SK-N-SH (cell line): ENCODE measurements around the gene ZNF837. TPM values are rescaled to one million over a fixed set of nuclear protein-coding genes. Genes with fewer than 3 reads are reported as not detected.

Experiments used
- CTCF ChIA-PET: fragments of 300-600, 350-600 bp; formaldehyde crosslinking; extraction: SDS; loops from one replicate; lab custom pipeline; 2021; lab: Yijun Ruan, JAX
- POLR2A ChIA-PET: fragments of 350-600 bp; sonication (Branson Sonifier 250); formaldehyde crosslinking; extraction: SDS; loops from one replicate; lab custom pipeline; 2020; ENCODE audit warnings: antibody characterized with exemption, inconsistent platforms; lab: Yijun Ruan, JAX
- DNase-seq: peaks from one replicate; pipeline ENCODE4 v3.0.0; 2012
- H2AFZ ChIP-seq: fragments of 200-600 bp; sonication (generic); 2 replicates; pipeline ENCODE4 v1.8.1; 2016; ENCODE audit warnings: antibody characterized with exemption, mild to moderate bottlenecking, low read depth
- H3F3A ChIP-seq: fragments of 200-600 bp; sonication (generic); replicated peaks from 2 replicates; pipeline ENCODE3; 2016; ENCODE audit warnings: antibody characterized with exemption, mild to moderate bottlenecking; ENCODE audit not compliant: insufficient read depth
- H3K27ac ChIP-seq, 2 experiments: fragments of 200-500 bp in 1 of 2; fragments of 200-600 bp in 1 of 2; sonication (Bioruptor generic) in 1 of 2; sonication (generic), shearing (Covaris generic) in 1 of 2; 2 replicates each; pipeline versions ENCODE4 v1.5.1 to v1.6.1; 2014 to 2016; ENCODE audit warnings: low read depth in 2 of 2, inconsistent platforms in 1 of 2, low read length in 1 of 2, mild to moderate bottlenecking in 1 of 2, mixed read lengths in 1 of 2
- H3K27me3 ChIP-seq: fragments of 200-600 bp; sonication (generic), shearing (Covaris generic); 2 replicates; pipeline ENCODE4 v1.6.1; 2016; ENCODE audit warnings: mixed run types; ENCODE audit not compliant: insufficient read depth
- H3K36me3 ChIP-seq, 2 experiments: fragments of 200-500 bp in 1 of 2; fragments of 200-600 bp in 1 of 2; sonication (Bioruptor generic) in 1 of 2; sonication (generic) in 1 of 2; replicated peaks in 1 of 2; 2 replicates each; pipeline versions ENCODE3 to v1.5.1; 2014 to 2016; ENCODE audit warnings: low read length in 1 of 2, mild to moderate bottlenecking in 1 of 2; ENCODE audit not compliant: insufficient read depth in 2 of 2, control insufficient read depth in 1 of 2
- H3K4me1 ChIP-seq, 2 experiments: fragments of 200-500 bp in 1 of 2; fragments of 200-600 bp in 1 of 2; sonication (Bioruptor generic) in 1 of 2; sonication (generic), shearing (Covaris generic) in 1 of 2; 2 replicates each; pipeline versions ENCODE4 v1.5.1 to v1.6.1; 2014 to 2016; ENCODE audit warnings: low read depth in 1 of 2, low read length in 1 of 2, mixed run types in 1 of 2; ENCODE audit not compliant: insufficient read depth in 2 of 2, control insufficient read depth in 1 of 2
- H3K4me2 ChIP-seq: fragments of 200-600 bp; sonication (generic), shearing (Covaris generic); 2 replicates; pipeline ENCODE4 v1.6.1; 2017; ENCODE audit warnings: mixed run types
- H3K4me3 ChIP-seq, 2 experiments: fragments of 200-500 bp in 1 of 2; fragments of 200-600 bp in 1 of 2; sonication (Bioruptor generic) in 1 of 2; sonication (generic), shearing (Covaris generic) in 1 of 2; 2 replicates each; pipeline versions ENCODE4 v1.5.1 to v1.8.1; 2014 to 2016; ENCODE audit warnings: low read depth in 2 of 2, inconsistent platforms in 1 of 2, low read length in 1 of 2, mild to moderate bottlenecking in 1 of 2, mixed read lengths in 1 of 2, moderate library complexity in 1 of 2
- H3K79me2 ChIP-seq: fragments of 200-600 bp; sonication (generic); 2 replicates; pipeline ENCODE4 v1.8.1; 2017; ENCODE audit warnings: mild to moderate bottlenecking; ENCODE audit not compliant: insufficient read depth
- H3K9ac ChIP-seq: fragments of 200-600 bp; sonication (generic); 2 replicates; pipeline ENCODE4 v1.6.1; 2017; ENCODE audit warnings: mixed run types
- H3K9me2 ChIP-seq: fragments of 200-600 bp; sonication (generic); 2 replicates; pipeline ENCODE4 v1.6.1; 2017; ENCODE audit warnings: mixed run types
- H3K9me3 ChIP-seq: fragments of 200-600 bp; sonication (generic); 2 replicates; pipeline ENCODE4 v1.6.1; 2017; ENCODE audit warnings: mixed run types, mild to moderate bottlenecking, moderate library complexity
- H4K20me1 ChIP-seq: fragments of 200-600 bp; sonication (generic); 2 replicates; pipeline ENCODE4 v1.6.1; 2017; ENCODE audit warnings: mild to moderate bottlenecking, mixed run types; ENCODE audit not compliant: insufficient read depth
- CHD2 ChIP-seq: fragments of 150-350 bp; IDR thresholded peaks from 2 replicates; pipeline ENCODE4 v1.6.1; 2018; ENCODE audit warnings: low read length; ENCODE audit not compliant: partially characterized antibody
- CTCF ChIP-seq: fragments of 200-600 bp; sonication (generic); IDR thresholded peaks from 2 replicates; pipeline ENCODE4 v1.6.1; 2017; ENCODE audit warnings: antibody characterized with exemption, mild to moderate bottlenecking, moderate library complexity
- ELF1 ChIP-seq: IDR thresholded peaks from 2 replicates; pipeline ENCODE4 v1.4.0; 2012
- EP300 ChIP-seq, 2 experiments: IDR thresholded peaks; 2 replicates each; pipeline versions ENCODE4 v1.4.0 to v1.6.1; 2012; ENCODE audit warnings: borderline replicate concordance in 1 of 2, low read depth in 1 of 2, low read length in 1 of 2
- FOSL2 ChIP-seq: IDR thresholded peaks from 2 replicates; pipeline ENCODE4 v1.4.0; 2012; ENCODE audit warnings: low read depth, mild to moderate bottlenecking, moderate library complexity, borderline replicate concordance
- FOXJ3 ChIP-seq: sonication (generic); formaldehyde crosslinking; IDR thresholded peaks from 2 replicates; pipeline ENCODE4 v1.5.1; 2020; ENCODE audit warnings: mild to moderate bottlenecking, missing genetic modification reagents
- GABPA ChIP-seq: IDR thresholded peaks from 2 replicates; pipeline ENCODE4 v1.4.0; 2012; ENCODE audit warnings: low read depth, mild to moderate bottlenecking
- NFIC ChIP-seq: IDR thresholded peaks from 2 replicates; pipeline ENCODE4 v1.4.0; 2012; ENCODE audit warnings: borderline replicate concordance
- NRF1 ChIP-seq: IDR thresholded peaks from 2 replicates; pipeline ENCODE4 v1.6.1; 2012; ENCODE audit warnings: low read depth, mild to moderate bottlenecking, low read length
- PBX3 ChIP-seq: IDR thresholded peaks from 2 replicates; pipeline ENCODE4; 2012
- REST ChIP-seq: IDR thresholded peaks from 2 replicates; pipeline ENCODE4 v1.6.1; 2012; ENCODE audit warnings: mild to moderate bottlenecking, low read depth, low read length, moderate library complexity
- RXRA ChIP-seq: IDR thresholded peaks from 2 replicates; pipeline ENCODE4 v1.4.0; 2012; ENCODE audit warnings: low read depth, mild to moderate bottlenecking, borderline replicate concordance
- TAF1 ChIP-seq: IDR thresholded peaks from 2 replicates; pipeline ENCODE4 v1.6.1; 2012; ENCODE audit warnings: low read depth, mild to moderate bottlenecking, low read length, moderate library complexity, borderline replicate concordance
- TCF12 ChIP-seq: IDR thresholded peaks from 2 replicates; pipeline ENCODE4 v1.4.0; 2012
- USF1 ChIP-seq: IDR thresholded peaks from 2 replicates; pipeline ENCODE4 v1.4.0; 2012; ENCODE audit warnings: low read depth, borderline replicate concordance
- USF2 ChIP-seq: fragments of 150-350 bp; IDR thresholded peaks from 2 replicates; pipeline ENCODE4 v1.6.1; 2017; ENCODE audit warnings: antibody characterized with exemption, low read length, low read depth, borderline replicate concordance
- YY1 ChIP-seq: IDR thresholded peaks from 2 replicates; pipeline ENCODE4 v1.4.0; 2012; ENCODE audit warnings: low read depth, mild to moderate bottlenecking
- ZBTB33 ChIP-seq: IDR thresholded peaks from 2 replicates; pipeline ENCODE4 v1.4.0; 2012; ENCODE audit warnings: low read depth, borderline replicate concordance
- WGBS: methylation state at CpG from one replicate; pipeline ENCODE4 v1.1.6; 2017; ENCODE audit warnings: low lambda C conversion rate; 5-methylcytosine and 5-hydroxymethylcytosine counted together
- polyA plus RNA-seq, 3 experiments: library from polyadenylated mRNA; depleted of rRNA; stranded (reverse); fragments of >200 nt; gene quantifications; 2 replicates each; pipeline ENCODE4 v1.2.3, GENCODE V29; 2012

ZNF837 gene
- polyA plus RNA-seq, 1 of the 3 experiments (the other 2 are of a cell fraction), result 1.6 TPM

GRCh38 chr19:58381460-58382212 is 806 bp upstream of the ZNF837 start:
- H3K36me3 ChIP-seq, result no peaks in the 10 kb centered on the region
- TF ChIP-seq NFIC (no peak), ZBTB33 (no peak), CHD2 (no peak), NRF1 (no peak), YY1 (no peak), FOXJ3 (CRISPR knock-in tag) (no peak), TAF1 (no peak), ELF1 (no peak), USF2 (no peak), USF1 (no peak), PBX3 (no peak), TCF12 (no peak), REST (no peak), GABPA (no peak), CTCF (no peak), EP300 (IDR thresholded peaks at IDR 0.05; ENCODE audit: borderline replicate concordance in 1 of 2, low read depth in 1 of 2, low read length in 1 of 2) (no peak), FOSL2 (no peak), RXRA (no peak)
- H3K9me2 ChIP-seq, result no peaks in the 10 kb centered on the region
- no peaks in the 10 kb centered on the region for H4K20me1 ChIP-seq
- peak overlapping the region; percentile 81 for H3K9ac ChIP-seq
- peak overlapping the region; percentile 56 to 99 for H3K4me3 ChIP-seq
- peak overlapping the region; percentile 35 to 81; a peak in 3 of 4 replicates for H3K27ac ChIP-seq
- H3K79me2 ChIP-seq, result peaks cover 31% of the 10 kb centered on the region
- 21% methylated on average over 26 of the region's 26 CpGs for WGBS
- no peaks in the 10 kb centered on the region for H3K27me3 ChIP-seq
- H3K9me3 ChIP-seq, result no peaks in the 10 kb centered on the region
- DNase-seq, result no peak
- H3F3A ChIP-seq, result peaks cover 12% of the 10 kb centered on the region
- CTCF ChIA-PET, result interaction anchor here (0.7 to 1.1 kb wide), 2 partner anchors 17 to 138 kb away, joined by 3 read pairs; partner anchors contain the start of gene ZBTB45
- H3K4me2 ChIP-seq, result peak overlapping the region; percentile 92
- POLR2A ChIA-PET, result interaction anchor here (0.8 to 1.2 kb wide), 2 partner anchors 17 to 19 kb away, joined by 3 to 9 read pairs; partner anchors contain the start of gene ZNF497
- H2AFZ ChIP-seq, result no peak overlapping the region
- peaks cover 13 to 32% of the 10 kb centered on the region in 2 experiments; a peak in 2 of 4 replicates for H3K4me1 ChIP-seq
